Measurements from ENCODE around the gene BAIAP3. TPM values are rescaled to one million over a fixed set of nuclear protein-coding genes. Genes with fewer than 3 reads are reported as not detected.

BAIAP3 gene
- total RNA-seq, 4 donors from 2014 or later, result 0.05 to 4.4 (median 2.5) TPM

- in situ Hi-C loops (cut with MboI; ENCODE audit: low sequenced_read_pairs in 4 of 4), result no loop called here
- no peak for ATAC-seq
Measured at GRCh38 chr16:1323296-1324239, 9.9 kb upstream of the BAIAP3 start.

GRCh38 chr16:1324286-1324826 lies 9.1 kb upstream of the BAIAP3 start:
- no peak overlapping the region for H3K4me3 ChIP-seq
- TF ChIP-seq CTCF (IDR thresholded peaks at IDR 0.05 in 4 of 5, conservative IDR thresholded peaks at IDR 0.05 in 1 of 5), result no peak
- TF ChIP-seq POLR2A (IDR thresholded peaks at IDR 0.05), result no peak
- no peak for DNase-seq
- no peak for ATAC-seq
- no peaks in the 10 kb centered on the region for H3K4me1 ChIP-seq
- no peak overlapping the region for H3K27ac ChIP-seq
- no peaks in the 10 kb centered on the region for H3K27me3 ChIP-seq
- intact Hi-C loops (cut with DNase I; ENCODE audit: low total_unique reads) (no loop called here), in situ Hi-C loops (cut with MboI; ENCODE audit: low sequenced_read_pairs in 4 of 4) (no loop called here)
- no peaks in the 10 kb centered on the region for H3K9me3 ChIP-seq
- H3K36me3 ChIP-seq, result peaks cover 0 to 48% of the 10 kb centered on the region in 2 donors

More at GRCh38 chr16:1323296-1324239, 9.9 kb upstream of the BAIAP3 start:
- H3K4me1 ChIP-seq, result no peaks in the 10 kb centered on the region
- no peak for TF ChIP-seq POLR2A (IDR thresholded peaks at IDR 0.05)
- TF ChIP-seq CTCF (IDR thresholded peaks at IDR 0.05 in 4 of 5, conservative IDR thresholded peaks at IDR 0.05 in 1 of 5), result no peak
- no peak overlapping the region for H3K27ac ChIP-seq
- peaks cover 0 to 56% of the 10 kb centered on the region in 2 donors for H3K36me3 ChIP-seq
- no peak overlapping the region for H3K4me3 ChIP-seq
- intact Hi-C loops (cut with DNase I; ENCODE audit: low total_unique reads), result no loop called here
- no peak for DNase-seq
- H3K9me3 ChIP-seq, result no peaks in the 10 kb centered on the region
- no peaks in the 10 kb centered on the region for H3K27me3 ChIP-seq

GRCh38 chr16:1325261-1325660 lies 8.2 kb upstream of the BAIAP3 start:
- Histone ChIP-seq H3K9me3 (no peaks in the 10 kb centered on the region), H3K36me3 (peaks cover 0 to 39% of the 10 kb centered on the region in 2 donors), H3K27me3 (peaks cover 0 to 3% (median 0%) of the 10 kb centered on the region in 3 donors), H3K27ac (no peak overlapping the region), H3K4me1 (no peaks in the 10 kb centered on the region), H3K4me3 (no peak overlapping the region)
- TF ChIP-seq CTCF (IDR thresholded peaks at IDR 0.05 in 4 of 5, conservative IDR thresholded peaks at IDR 0.05 in 1 of 5), result no peak
- no peak for TF ChIP-seq POLR2A (IDR thresholded peaks at IDR 0.05)
- in situ Hi-C loops (cut with MboI; ENCODE audit: low sequenced_read_pairs in 4 of 4), result no loop called here
- ATAC-seq (no peak), DNase-seq (no peak)
- intact Hi-C loops (cut with DNase I; ENCODE audit: low total_unique reads), result no loop called here

- ATAC-seq, result no peak
- no peaks in the 10 kb centered on the region for H3K4me1 ChIP-seq
- no peak for DNase-seq
- TF ChIP-seq CTCF (IDR thresholded peaks at IDR 0.05 in 4 of 5, conservative IDR thresholded peaks at IDR 0.05 in 1 of 5), result no peak
- no peak for TF ChIP-seq POLR2A (IDR thresholded peaks at IDR 0.05)
- H3K27ac ChIP-seq, result no peak overlapping the region
- peaks cover 0 to 9% (median 5%) of the 10 kb centered on the region in 3 donors for H3K27me3 ChIP-seq
- no peak overlapping the region for H3K4me3 ChIP-seq
- H3K9me3 ChIP-seq, result no peaks in the 10 kb centered on the region
- intact Hi-C loops (cut with DNase I; ENCODE audit: low total_unique reads) (no loop called here), in situ Hi-C loops (cut with MboI; ENCODE audit: low sequenced_read_pairs in 4 of 4) (no loop called here)
- H3K36me3 ChIP-seq, result peaks cover 0 to 33% of the 10 kb centered on the region in 2 donors
Measured at GRCh38 chr16:1325673-1326371, 7.6 kb upstream of the BAIAP3 start.
